Esophagus muscularis mucosa (tissue), 4 donors: ENCODE results near the gene MB21D2.

ENCODE experiments used
- CTCF ChIP-seq, 3 experiments: fragments of 200-600 bp in 2 of 3; fragments of 450-650 bp in 1 of 3; sonication (generic) in 2 of 3; IDR thresholded peaks; one replicate each; pipeline ENCODE4 v1.5.1; 2017 to 2019; ENCODE audit warnings: antibody characterized with exemption in 3 of 3, mild to moderate bottlenecking in 2 of 3, moderate library complexity in 1 of 3
- EP300 ChIP-seq: sonication (generic); formaldehyde crosslinking; IDR thresholded peaks from one replicate; pipeline ENCODE4 v1.6.1; 2017; ENCODE audit warnings: antibody characterized with exemption
- POLR2A ChIP-seq: fragments of 450-650 bp; IDR thresholded peaks from one replicate; pipeline ENCODE4 v1.6.1; 2017; ENCODE audit warnings: antibody characterized with exemption, moderate library complexity, mild to moderate bottlenecking, low read depth
- POLR2AphosphoS5 ChIP-seq, 2 donors: sonication (generic); formaldehyde crosslinking; IDR thresholded peaks; one replicate each; pipeline ENCODE4 v1.6.1; 2017; ENCODE audit warnings: antibody characterized with exemption in 2 of 2

- no peak for TF ChIP-seq POLR2A
- peak in 2 of 3 experiments; percentile 4 to 8 for TF ChIP-seq CTCF (IDR thresholded peaks at IDR 0.05)
- TF ChIP-seq POLR2AphosphoS5 (IDR thresholded peaks at IDR 0.05) = peak; percentile 78 to 87
- no peak for TF ChIP-seq EP300
These were observed at the start of gene MB21D2 for GRCh38 chr3:192917404-192918274.
